Neural crest cell (in vitro differentiated cells): Measurements from ENCODE around the gene IFNLR1. TPM values are rescaled to one million over a fixed set of nuclear protein-coding genes. Genes with fewer than 3 reads are reported as not detected.
A peak's percentile ranks its signal among the peaks of the same experiment; 100 is the strongest.

ENCODE experiments used
- DNase-seq: peaks from one replicate; pipeline ENCODE4 v3.0.0; 2021; ENCODE audit warnings: low read depth, mixed read lengths, low spot score
- H3K27ac Mint-ChIP-seq: one replicate; pipeline ENCODE4 v1.8.0; 2021; ENCODE audit warnings: mild to moderate bottlenecking, mixed read lengths; ENCODE audit not compliant: unreplicated experiment
- H3K27me3 Mint-ChIP-seq: 2 replicates; pipeline ENCODE4 v1.8.0; 2021; ENCODE audit warnings: low read depth, mild to moderate bottlenecking, mixed read lengths
- H3K36me3 Mint-ChIP-seq: 2 replicates; pipeline ENCODE4 v1.8.0; 2021; ENCODE audit warnings: low read depth, mild to moderate bottlenecking, mixed read lengths
- H3K4me1 Mint-ChIP-seq: 2 replicates; pipeline ENCODE4 v1.8.0; 2021; ENCODE audit warnings: mixed read lengths
- H3K4me3 Mint-ChIP-seq: one replicate; pipeline ENCODE4 v1.8.0; 2021; ENCODE audit warnings: mild to moderate bottlenecking, mixed read lengths
- H3K9me3 Mint-ChIP-seq: 2 replicates; pipeline ENCODE4 v1.8.0; 2021; ENCODE audit warnings: mixed read lengths
- total RNA-seq: library from RNA; stranded (reverse); gene quantifications from 2 replicates; pipeline ENCODE4 v1.2.1, GENCODE V29; 2021
- TF ChIP-seq, protein P1 (sequence below): fragments of 200-600 bp; sonication (generic); conservative IDR thresholded peaks from 2 replicates; pipeline ENCODE4 v1.5.0; 2021; ENCODE audit warnings: antibody characterized with exemption, mild to moderate bottlenecking

IFNLR1 gene
- total RNA-seq, 1 donor from 2014 or later: 0.21 TPM

DNA sequence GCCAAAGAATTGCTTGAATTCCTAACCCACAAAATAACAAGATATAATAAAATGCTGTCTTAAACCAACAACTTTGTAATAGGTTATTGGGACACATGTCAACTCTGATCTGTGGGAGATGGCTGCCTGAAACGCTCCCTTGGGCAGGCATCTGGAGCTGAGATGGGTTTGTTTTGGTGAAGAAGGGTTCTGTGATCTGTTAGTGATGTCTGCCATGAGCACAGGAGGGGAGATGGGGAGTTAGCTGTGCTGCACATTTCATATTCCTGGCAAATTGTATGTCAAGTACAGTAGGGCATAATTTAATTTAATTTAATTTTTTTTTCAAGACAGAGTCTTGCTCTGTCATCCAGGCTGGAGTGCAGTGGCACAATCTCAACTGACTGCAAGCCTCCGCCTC is 34.2 kb upstream of the IFNLR1 start:
- Mint-ChIP-seq H3K4me1 (no peaks in the 10 kb centered on the region), H3K4me3 (no peak overlapping the region), H3K9me3 (no peaks in the 10 kb centered on the region), H3K27ac (no peak overlapping the region), H3K36me3 (no peaks in the 10 kb centered on the region), H3K27me3 (peaks cover 5% of the 10 kb centered on the region)
- TF ChIP-seq, protein P1, sequence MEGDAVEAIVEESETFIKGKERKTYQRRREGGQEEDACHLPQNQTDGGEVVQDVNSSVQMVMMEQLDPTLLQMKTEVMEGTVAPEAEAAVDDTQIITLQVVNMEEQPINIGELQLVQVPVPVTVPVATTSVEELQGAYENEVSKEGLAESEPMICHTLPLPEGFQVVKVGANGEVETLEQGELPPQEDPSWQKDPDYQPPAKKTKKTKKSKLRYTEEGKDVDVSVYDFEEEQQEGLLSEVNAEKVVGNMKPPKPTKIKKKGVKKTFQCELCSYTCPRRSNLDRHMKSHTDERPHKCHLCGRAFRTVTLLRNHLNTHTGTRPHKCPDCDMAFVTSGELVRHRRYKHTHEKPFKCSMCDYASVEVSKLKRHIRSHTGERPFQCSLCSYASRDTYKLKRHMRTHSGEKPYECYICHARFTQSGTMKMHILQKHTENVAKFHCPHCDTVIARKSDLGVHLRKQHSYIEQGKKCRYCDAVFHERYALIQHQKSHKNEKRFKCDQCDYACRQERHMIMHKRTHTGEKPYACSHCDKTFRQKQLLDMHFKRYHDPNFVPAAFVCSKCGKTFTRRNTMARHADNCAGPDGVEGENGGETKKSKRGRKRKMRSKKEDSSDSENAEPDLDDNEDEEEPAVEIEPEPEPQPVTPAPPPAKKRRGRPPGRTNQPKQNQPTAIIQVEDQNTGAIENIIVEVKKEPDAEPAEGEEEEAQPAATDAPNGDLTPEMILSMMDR: no peak
- no peak for DNase-seq

DNA sequence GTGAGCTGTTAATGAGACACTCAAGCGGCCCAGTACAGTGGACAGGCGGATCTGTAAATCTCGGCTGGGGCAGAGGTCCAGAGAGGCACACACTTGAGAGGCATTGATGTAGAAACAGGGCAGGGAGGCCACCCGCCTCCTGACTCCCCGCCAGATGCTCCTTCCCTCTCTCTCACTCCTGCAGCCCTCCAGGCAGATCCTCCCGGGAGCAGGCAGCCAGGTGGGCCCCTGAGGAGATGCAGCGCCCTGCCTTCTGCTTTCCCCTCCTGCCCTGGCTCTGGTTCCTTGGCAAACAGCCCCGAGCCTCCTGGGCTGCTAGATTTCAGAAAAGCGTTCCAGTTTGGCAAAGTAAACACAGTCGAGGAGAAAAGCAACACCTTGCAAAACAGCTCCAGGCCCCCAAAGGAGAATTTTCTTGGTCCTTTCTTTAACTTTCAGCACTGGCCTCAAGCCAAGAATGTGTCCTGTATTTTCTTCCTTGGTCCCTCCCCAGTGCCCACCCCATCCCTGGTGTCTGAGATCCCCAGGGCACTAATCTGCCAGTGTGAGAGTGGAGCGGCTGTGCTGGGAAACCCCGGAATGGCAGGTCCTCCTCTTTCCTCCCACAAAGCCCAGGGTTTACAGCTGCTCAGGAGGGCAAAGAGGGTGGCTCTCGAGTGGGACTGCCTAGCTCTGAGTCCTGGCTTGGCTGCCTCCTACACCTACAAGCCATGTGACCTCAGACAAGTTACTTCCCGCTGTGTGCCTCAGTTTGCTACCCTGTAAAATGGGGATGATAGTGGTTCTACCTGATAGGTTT is 29.4 kb upstream of the IFNLR1 start:
- DNase-seq: no peak
- Mint-ChIP-seq H3K27ac (no peak overlapping the region), H3K9me3 (no peaks in the 10 kb centered on the region), H3K27me3 (peaks cover 27% of the 10 kb centered on the region), H3K36me3 (no peaks in the 10 kb centered on the region), H3K4me1 (peaks cover 4% of the 10 kb centered on the region), H3K4me3 (no peak overlapping the region)
- TF ChIP-seq, protein P1: no peak

DNA sequence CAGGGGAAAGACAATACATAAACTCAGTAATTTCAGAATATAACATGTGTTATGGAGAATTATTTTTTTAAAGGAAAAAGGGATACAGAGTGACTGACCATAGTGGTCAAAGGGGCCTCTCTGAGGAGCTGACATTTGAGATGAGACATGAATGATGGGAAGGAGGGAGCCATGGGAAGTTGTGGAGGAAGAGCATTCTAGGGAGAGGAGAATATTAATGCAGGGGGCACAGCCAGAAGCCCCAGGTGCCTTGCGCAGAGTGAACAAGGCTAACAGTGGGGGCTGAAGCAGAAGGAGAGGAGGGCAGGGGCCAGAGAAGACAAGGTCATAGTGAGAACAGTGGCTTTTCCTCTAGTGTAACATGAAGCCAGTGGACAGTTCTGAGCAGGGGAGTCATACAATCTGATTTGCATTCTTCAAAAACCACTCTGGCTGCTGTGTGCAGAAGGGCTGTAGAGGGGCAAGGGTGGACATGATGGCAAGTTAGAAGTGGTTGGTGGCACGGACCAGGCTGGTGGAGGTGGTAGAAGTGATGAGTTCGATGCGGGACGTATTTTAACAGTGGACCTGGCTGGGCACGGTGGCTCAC is 28.2 kb upstream of the IFNLR1 start:
- Mint-ChIP-seq H3K27me3 (peaks cover 27% of the 10 kb centered on the region), H3K27ac (peak overlapping the region; percentile 69)

DNA sequence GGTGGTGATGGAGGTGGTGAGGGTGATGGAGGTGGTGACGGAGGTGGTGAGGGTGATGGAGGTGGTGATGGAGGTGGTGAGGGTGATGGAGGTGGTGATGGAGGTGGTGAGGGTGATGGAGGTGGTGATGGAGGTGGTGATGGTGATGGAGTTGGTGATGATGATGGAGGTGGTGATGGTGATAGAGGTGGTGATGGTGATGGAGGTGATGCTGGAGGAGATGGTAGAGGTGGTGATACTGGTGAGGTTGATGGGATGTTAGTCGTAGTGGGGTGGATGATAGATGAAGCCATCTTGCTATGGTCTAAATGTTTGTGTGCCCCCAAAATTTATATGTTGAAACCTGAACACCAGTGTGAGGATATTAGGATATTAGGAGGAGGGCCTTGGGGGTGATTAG is 25.3 kb upstream of the IFNLR1 start:
- peaks cover 23% of the 10 kb centered on the region for H3K27me3 Mint-ChIP-seq
- H3K4me3 Mint-ChIP-seq: no peak overlapping the region
- no peaks in the 10 kb centered on the region for H3K36me3 Mint-ChIP-seq
- no peak for DNase-seq
- peaks cover 4% of the 10 kb centered on the region for H3K4me1 Mint-ChIP-seq
- H3K9me3 Mint-ChIP-seq: no peaks in the 10 kb centered on the region
- H3K27ac Mint-ChIP-seq: no peak overlapping the region
- TF ChIP-seq, protein P1: no peak

More for the DNA sequence above, 28.2 kb upstream of the IFNLR1 start:
- no peak for DNase-seq
- H3K36me3 Mint-ChIP-seq: no peaks in the 10 kb centered on the region
- TF ChIP-seq, protein P1: no peak
- peaks cover 4% of the 10 kb centered on the region for H3K4me1 Mint-ChIP-seq
- H3K9me3 Mint-ChIP-seq: no peaks in the 10 kb centered on the region
- no peak overlapping the region for H3K4me3 Mint-ChIP-seq

DNA sequence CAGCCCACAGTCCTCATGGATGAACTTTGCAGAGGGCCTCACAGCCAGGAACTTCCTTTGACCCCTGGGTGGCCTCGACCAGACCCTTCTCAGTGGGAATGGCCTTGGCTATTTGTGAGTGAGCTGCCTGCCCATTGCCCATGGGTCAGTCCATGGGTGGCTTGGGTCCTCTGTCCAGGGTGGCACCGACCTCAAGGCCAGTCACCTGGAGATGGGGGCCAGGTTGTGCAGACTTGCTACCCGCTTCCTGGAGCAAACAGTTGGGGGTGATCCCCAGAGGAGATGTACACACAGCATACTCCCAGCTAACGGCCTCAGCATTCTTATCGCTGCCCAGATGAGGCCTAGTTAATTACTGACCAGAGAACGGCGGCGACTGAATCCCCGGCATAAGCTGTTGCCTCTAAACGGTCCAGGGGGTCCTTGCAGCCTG is 23.1 kb upstream of the IFNLR1 start:
- peaks cover 11% of the 10 kb centered on the region for H3K27me3 Mint-ChIP-seq
- TF ChIP-seq, protein P1: no peak
- H3K36me3 Mint-ChIP-seq: no peaks in the 10 kb centered on the region
- no peak overlapping the region for H3K27ac Mint-ChIP-seq
- H3K4me3 Mint-ChIP-seq: no peak overlapping the region
- H3K4me1 Mint-ChIP-seq: no peaks in the 10 kb centered on the region
- H3K9me3 Mint-ChIP-seq: no peaks in the 10 kb centered on the region
- DNase-seq: no peak
